Mesendoderm (in vitro differentiated cells): ENCODE results near the gene SND1. TPM values are rescaled to one million over a fixed set of nuclear protein-coding genes. Genes with fewer than 3 reads are reported as not detected.

ENCODE experiments used
- small RNA-seq: library from polyadenylated mRNA; stranded (forward); fragments of <200 nt; extraction: miRNeasy Mini kit (QIAGEN cat#:217004); gene quantifications from one replicate; pipeline ENCODE3, GENCODE V24; 2013; ENCODE audit not compliant: insufficient read depth

Gene SND1

Small RNA genes lying within 50 kb of the gene (small RNA-seq; reads per million reads assigned to genes)
- not detected for gene MIR593
